Hypothalamus (tissue), 51 donors: Measurements from ENCODE around the gene TTLL5.

ENCODE experiments used
- DNase-seq, 51 donors: peaks; one replicate each; lab custom pipeline; 2025; lab: John Stamatoyannopoulos, UW

The TTLL5 gene, protein sequence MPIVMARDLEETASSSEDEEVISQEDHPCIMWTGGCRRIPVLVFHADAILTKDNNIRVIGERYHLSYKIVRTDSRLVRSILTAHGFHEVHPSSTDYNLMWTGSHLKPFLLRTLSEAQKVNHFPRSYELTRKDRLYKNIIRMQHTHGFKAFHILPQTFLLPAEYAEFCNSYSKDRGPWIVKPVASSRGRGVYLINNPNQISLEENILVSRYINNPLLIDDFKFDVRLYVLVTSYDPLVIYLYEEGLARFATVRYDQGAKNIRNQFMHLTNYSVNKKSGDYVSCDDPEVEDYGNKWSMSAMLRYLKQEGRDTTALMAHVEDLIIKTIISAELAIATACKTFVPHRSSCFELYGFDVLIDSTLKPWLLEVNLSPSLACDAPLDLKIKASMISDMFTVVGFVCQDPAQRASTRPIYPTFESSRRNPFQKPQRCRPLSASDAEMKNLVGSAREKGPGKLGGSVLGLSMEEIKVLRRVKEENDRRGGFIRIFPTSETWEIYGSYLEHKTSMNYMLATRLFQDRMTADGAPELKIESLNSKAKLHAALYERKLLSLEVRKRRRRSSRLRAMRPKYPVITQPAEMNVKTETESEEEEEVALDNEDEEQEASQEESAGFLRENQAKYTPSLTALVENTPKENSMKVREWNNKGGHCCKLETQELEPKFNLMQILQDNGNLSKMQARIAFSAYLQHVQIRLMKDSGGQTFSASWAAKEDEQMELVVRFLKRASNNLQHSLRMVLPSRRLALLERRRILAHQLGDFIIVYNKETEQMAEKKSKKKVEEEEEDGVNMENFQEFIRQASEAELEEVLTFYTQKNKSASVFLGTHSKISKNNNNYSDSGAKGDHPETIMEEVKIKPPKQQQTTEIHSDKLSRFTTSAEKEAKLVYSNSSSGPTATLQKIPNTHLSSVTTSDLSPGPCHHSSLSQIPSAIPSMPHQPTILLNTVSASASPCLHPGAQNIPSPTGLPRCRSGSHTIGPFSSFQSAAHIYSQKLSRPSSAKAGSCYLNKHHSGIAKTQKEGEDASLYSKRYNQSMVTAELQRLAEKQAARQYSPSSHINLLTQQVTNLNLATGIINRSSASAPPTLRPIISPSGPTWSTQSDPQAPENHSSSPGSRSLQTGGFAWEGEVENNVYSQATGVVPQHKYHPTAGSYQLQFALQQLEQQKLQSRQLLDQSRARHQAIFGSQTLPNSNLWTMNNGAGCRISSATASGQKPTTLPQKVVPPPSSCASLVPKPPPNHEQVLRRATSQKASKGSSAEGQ (N-terminal part only)

DNA sequence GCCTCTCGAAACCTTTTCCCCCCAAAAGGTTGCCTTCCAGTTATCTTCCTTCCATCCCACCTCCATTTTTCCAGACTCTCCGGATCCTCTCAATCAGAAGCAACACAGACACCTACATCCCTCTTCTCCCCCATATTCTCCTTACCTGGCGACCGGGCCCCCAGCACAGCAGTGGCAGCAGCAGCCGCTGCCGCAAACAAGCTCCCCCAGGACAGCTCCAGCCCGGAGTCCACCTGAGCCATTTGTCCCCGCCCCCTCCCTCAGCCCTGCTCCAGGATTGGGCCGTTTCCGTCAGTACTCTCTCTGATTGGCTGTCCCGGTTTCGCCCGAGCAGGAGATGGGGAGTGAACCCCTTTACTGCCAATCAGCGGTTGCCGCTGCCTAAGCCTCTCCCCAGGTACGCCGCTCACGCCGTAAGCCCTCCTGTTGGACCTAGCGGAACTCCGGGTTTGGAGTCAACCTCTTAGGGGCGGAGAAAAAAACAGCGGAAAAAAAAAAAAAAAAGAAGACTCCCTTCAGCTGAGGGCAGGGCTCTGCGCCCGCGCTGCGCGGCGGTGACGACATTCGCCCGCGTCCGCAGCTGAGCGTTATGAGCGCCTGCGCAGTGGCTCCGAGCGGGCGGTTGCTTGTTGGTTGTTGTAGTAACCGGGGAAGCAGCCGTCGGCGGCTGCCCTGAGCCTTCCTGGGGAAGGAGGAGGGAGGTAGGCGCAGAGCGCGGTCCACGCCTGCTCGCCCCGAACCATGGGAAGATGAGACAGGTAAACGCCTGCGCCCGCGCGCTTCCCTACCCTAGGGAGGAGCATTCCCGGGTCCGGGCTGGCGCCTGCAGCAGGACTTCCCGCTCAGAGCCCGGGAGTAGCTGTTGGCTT lies at the start of gene TTLL5, which contains the start of gene ERG28:
TSS of gene TTLL5 (plus strand) at position 617 of the 869 bp plus-strand sequence. CDS start 1,904 bp downstream, outside the sequence.
TSS of gene ERG28 (minus strand) at position 247 of the 869 bp plus-strand sequence. CDS start 3,374 bp downstream, outside the sequence.
- DNase-seq, result peak; percentile 90 to 100 (median 96)

DNA sequence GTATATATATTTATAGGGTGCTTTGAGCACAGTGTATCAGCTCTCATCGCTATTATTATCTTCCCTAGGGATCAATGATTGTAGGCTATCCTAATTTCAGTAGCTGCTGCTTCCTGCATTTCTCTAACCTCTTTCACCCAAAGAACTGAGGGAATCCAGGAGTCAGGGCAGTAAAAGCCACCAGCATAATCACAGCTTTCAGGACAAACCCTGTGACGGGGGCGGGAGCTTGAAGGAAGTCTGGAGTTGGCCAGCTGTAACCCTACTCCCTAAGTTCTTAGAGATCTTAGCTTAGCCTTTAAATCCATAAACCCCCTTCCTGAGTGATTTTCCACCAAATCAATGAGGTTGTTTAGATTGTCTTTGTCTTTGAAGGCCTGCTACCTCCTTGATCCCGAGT lies 48.9 kb upstream of the TTLL5 start:
- DNase-seq, result no peak

DNA sequence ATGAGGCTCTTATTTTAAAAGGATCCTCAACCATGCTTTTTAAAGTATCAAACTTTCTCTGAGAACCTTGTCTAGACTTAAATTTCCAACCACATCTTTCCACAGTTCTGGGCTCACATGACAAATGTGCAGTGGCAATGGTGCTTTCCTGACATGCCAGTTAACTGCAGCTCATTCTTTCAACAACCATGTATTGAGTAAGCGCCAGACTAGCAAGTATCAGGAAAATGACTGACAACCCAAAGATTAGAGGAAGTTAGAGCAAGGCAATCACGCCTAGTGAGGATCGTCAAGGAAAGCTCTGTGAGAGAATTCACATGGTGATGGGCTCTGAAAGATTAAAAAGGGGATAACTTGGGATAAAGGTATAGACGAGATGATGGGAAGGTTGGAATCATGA lies 46.9 kb upstream of the TTLL5 start:
- DNase-seq, result no peak

DNA sequence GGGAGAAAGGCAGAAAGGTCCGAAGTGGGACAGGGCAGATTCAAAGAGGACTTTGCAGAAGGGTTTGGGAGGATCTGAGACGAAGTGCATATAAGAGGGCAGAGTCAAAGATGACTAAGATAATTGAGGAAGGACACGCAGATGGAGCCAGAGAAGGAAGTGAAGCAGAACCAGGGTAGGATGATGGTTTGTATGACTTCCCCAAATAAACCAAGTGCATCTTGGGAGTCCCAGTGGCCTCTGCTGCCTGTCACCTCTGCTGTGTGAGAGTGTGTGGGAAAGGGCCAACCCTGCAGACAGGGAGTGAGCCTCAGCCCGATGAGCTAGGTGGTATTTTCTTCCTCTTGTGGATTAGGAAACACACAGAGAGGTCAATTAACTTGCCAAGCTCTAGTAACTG lies 45.8 kb upstream of the TTLL5 start:
- peak in 11 of 51 donors; percentile 2 to 28 (median 12) for DNase-seq

DNA sequence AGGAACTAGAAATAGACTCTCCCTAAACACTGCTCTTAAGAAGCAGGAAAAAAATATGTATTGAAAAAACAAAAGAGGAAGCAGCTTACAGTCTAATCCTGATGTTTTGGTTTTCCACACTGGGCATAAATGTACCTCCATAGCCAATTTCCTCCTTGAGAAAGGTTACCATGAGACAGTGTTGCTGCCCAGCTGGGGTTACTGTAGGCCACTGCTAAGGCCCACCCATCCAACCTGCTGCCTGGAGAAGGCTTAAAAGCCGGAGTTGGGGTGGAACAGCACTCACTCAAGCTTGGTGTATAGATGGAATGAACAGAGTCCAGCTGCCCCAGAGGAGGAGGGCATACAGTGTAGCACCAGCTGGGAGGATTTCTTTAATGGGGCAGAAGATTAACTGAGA lies 41.5 kb upstream of the TTLL5 start:
- no peak for DNase-seq

DNA sequence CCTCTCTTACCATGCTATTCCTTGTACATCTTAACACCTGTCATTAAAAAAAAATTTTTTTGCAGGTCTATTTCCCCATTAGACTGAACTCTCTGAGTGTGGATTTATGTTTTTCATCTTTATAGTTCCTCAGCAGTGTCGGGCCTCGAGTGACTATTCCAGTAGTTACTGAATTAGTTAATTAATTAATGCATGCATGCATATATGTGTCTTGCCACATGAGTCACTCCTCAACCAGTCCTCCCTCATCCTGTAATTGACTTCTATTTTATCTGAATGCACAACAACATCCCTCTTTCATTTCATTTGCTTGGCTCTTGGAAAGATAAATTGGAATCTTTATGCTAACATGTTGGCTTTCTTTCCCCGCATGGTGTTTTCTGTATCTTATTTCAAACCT lies 36.0 kb upstream of the TTLL5 start:
- DNase-seq, result no peak

DNA sequence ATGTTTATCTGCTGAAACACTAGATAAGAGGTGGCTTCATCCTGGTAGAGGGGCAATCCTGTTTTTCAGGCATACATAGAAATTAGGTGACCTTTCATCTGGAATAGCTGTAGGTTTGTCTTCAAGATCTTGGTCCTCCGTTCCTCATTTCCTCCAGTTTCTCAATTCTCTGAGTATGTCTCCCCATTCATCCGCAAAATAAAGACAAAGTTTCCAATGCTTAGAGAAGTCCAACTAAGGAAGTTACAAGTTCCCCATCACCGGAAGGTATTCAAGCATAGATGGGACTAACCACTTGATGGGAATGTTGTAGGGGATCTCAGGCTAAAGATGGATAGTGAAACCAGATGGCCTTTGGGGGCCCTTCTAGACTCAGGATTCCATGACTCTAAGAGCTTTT lies 34.6 kb upstream of the TTLL5 start:
- no peak for DNase-seq

DNA sequence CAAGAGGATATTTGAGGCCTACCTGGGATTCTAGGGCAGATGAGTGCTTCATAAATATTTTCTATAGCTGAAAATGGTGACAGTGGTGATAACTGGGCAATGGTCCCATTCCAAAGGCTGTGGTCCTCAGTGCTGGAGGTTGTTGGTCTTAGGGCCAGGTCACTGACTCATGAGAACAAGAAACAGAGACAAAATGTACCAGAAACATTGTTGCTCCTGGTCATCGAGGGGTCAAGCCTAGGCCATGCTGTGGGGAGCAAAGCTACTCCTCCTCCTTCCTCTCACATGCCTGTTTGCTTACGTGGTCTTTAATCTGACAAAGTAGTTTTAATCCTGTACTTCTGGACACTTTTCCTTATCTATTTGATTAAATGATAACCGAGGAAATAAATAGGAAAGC lies 34.2 kb upstream of the TTLL5 start:
- no peak for DNase-seq

DNA sequence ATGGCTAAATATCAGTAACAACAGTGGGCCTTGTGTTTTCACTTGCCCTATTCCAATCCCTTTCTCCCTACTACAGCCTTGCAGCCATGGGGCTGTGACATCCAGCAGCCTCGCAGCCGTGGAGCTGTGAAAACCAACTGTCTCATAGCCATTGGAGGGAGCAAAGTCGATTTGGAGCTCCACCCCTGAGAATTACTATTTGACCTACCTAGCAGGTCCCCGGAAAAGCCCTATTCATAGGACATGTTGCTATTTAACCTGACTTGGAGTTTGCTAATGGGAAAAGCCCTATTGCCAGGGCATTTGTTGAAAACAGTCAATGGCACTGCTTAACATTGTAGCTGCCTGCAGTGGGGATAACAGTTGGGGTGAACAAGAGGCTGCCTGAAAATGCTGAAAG lies 33.6 kb upstream of the TTLL5 start:
- no peak for DNase-seq

DNA sequence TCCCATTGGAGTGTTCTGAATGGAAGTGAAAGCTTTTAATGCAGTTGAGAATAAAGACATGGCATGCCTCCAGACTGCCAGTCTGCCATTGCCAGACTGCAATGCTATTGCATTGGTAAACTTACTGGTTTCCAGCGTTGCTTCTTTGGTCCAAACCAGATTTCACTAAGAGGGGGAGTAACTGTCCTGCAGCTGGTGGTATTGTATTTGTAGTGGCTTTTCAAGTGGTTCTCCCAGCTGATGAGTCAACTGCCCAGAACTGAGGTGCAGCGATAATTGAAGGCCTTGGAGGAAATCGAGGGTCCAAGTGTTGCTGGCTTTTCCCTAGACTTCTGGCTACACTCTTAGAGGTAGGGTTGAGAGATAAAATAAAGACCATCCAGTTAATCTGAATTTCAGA lies 32.2 kb upstream of the TTLL5 start:
- DNase-seq, result no peak

DNA sequence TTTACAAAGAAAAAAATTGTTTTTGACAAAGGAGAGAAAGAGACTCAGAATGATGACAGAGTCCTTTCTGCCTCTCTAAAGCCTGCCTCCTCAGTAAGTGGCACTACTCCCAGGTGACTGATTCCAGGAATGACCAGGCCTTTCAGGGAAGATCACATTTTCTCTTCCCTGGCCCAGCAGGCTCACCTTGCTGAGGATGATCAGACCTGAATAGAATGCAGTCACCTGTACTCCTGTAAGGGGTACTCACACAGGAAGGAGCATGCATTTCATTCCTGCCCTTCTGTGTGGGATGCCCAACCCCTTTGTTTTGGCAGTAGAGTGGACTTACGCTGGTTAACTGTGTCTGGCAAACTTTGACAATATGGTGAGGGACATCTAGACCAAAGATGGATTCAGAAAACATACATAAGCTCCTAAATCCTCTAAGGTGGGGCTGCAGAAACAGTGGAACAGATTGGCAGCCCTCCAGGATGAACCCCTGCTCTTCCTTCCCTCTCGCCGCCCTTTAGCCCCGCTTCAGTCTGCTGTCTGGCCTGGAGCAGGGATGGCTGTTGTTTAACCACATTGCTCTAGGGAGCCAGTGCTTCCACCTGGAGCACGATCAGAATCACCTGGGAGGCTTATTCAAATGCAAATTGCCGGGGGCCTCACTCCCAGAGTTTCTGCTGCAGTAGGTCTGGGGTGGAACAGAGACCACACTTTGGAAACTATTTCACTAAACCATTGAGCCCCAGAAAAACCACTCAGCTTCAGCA lies 30.2 kb upstream of the TTLL5 start:
- DNase-seq, result no peak

DNA sequence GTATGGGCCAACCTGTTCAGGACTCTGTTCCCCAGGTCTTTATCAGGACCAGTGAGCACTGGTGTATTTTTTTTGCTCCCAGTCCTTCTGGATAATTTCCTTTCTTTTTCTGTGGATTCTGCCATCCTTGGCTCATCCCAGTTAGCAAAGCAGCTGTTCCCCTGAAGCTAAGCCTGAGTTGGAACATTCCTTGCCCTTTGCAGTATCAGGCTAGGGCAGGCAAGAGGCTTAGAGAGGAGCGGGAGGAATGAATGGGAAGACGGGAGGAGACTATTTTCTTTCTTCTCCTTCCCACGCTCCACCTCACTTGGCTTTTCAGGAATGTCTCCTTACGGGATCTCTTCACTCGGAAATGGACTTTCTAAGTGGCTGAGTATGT lies 29.6 kb upstream of the TTLL5 start:
- DNase-seq, result no peak

DNA sequence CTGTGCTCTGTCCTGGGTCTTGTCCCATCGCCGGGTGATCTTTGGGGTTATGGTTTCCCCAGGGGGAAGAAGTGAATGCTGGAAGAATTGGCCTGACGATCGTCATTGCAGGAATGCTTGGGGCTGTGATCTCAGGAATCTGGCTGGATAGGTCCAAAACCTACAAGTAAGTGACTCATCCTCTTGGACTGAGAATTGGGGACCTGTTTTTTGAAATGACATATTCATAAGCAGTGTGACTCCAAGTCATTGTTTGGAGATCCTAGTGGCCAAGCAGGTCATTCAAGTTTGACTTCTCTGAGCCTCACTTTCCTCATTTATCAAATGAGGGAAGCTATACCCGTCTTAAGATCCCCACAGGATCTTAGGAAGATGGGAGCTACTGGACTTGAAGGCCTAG lies 26.2 kb upstream of the TTLL5 start:
- DNase-seq, result no peak

DNA sequence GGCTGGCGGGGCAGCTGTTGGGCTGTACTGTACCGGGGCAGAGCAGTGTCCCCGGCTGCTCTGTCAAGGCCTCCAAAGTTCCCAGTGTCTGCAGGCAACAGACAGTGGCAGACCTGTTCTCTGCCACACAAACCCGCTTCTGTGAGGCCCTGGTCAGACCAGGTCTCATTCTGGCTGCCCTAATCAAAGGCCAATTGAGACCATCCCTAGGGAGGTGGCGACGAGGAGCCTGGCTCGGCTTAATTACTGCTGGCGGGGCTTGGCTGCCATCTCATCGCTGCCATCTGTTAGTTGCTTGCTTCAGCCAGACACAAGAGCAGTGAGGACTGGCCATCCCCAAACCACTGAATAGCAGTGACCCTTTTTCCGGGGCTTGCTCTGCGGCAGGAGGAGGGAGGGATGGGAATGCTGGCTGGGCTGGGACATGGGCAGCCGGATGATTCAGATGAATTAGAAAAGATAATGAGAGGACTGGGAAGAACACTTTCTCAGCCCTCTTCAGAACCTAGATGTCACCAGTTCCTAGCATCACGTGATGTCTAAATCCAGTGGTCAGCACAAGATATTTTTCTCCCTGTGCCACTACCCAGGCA lies 24.9 kb upstream of the TTLL5 start:
- peak in 34 of 51 donors; percentile 2 to 67 (median 32) for DNase-seq

DNA sequence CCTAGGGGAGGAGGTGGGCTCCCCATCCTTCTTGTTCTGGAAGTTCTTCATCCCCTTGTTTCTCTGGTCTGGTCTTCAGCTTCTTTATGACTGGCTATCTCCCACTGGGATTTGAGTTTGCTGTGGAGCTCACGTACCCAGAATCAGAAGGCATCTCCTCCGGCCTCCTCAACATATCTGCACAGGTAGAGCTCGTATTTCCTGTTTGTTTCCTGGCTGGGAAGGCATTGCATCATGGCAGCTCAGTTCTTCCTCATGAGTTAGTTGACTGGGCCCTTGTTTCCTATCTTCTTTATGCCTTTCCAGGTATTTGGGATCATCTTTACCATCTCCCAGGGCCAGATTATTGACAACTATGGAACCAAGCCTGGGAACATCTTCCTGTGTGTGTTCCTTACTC lies 20.2 kb upstream of the TTLL5 start:
- no peak for DNase-seq

DNA sequence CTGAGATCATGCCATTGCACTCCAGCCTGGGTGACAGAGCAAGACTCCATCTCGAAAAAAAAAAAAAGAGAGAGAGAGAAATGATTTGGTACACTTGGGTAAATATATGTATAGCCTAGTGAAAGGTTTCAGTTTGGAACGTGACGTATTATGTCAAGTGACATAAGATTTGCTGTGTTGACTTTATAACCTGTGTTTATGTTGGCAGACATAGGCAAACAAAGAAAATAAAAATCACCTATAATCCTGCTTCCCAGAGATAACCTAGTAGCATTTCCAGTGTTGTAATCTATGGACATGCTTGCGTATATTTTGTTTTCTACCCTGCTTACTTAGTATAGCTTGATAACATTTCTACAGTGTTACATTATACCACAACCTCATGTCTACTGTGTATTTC lies 17.1 kb upstream of the TTLL5 start:
- no peak for DNase-seq

DNA sequence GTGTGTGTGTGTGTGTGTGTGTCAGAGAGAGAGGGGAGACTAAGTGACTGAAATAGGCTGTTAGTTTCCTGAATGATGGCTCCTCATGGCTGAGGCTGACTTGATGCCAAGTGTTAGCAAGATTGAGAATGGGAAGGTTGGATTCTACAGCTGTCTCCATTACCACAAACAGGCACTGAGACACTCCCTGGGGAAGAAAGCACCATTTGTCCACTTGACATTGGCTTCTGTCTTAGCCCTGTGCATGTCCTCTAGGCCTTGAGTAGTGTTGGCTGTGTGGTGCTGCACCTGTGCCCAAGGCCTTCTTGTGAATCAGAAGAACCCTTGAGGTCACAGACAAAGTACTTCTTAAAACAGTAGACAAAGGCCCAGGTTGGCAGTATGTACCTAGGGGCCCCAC lies 16.0 kb upstream of the TTLL5 start:
- DNase-seq, result no peak

DNA sequence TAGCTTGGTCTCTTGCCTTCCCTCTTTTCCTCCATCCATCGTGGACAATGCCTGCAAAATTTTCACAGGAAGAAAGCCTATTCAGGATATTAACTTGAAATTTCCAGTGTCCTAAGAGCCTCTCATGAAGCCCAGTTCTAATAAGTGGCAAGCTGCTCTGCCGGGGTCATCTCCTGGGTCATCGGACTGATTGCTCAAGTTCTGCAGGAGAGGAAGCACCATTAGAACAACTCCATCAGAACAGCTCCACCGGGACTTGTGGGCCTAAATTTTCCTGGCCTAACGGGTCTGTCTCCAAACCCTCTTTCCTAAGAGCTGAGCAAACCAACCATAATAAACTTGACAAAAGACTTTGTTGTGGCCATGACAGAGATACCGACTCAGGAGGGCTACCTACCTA lies 14.3 kb upstream of the TTLL5 start:
- DNase-seq, result no peak

DNA sequence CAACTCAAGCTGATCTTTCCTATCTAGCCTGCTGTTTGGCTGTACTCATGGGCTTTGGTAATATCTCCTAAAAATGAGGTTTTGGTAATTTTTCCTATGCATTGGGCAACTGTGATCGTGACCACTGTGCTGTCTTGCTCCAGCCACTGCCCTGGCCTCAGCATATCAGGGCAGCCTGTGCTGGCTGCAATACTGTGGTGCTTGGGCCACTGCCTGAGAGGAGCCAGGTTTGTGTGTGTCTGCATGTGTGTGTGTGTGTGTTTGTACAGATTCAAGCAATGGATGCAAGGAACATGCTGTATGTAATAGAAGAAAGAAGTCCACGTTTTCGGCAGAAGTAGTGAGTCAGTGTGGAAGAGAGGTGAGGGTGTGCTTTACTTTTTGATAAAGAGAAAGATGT lies 13.4 kb upstream of the TTLL5 start:
- DNase-seq, result no peak
